OCI-LY3 (cell line): ENCODE results near the gene CFAP99.

ENCODE experiments used
- H2AFZ ChIP-seq: fragments of 200-600, 300-600 bp; shearing (Covaris generic); 2 replicates; pipeline ENCODE4 v1.6.0; 2014; ENCODE audit warnings: antibody characterized with exemption, low read depth, low read length
- H3K27ac ChIP-seq: fragments of 200-600, 300-600 bp; sonication (generic); 2 replicates; pipeline ENCODE4 v1.5.1; 2014; ENCODE audit warnings: mild to moderate bottlenecking, low read length, moderate library complexity, mixed read lengths
- H3K27me3 ChIP-seq: fragments of 200-600, 300-600 bp; sonication (generic); 2 replicates; pipeline ENCODE4 v1.6.1; 2014; ENCODE audit warnings: low read depth, low read length, mixed read lengths
- H3K36me3 ChIP-seq: fragments of 200-600, 300-600 bp; sonication (generic); replicated peaks from 2 replicates; pipeline ENCODE3; 2014; ENCODE audit warnings: low read depth, low read length, mixed read lengths
- H3K4me1 ChIP-seq: fragments of 300-600, 200-600 bp; sonication (generic); 2 replicates; pipeline ENCODE4 v1.6.1; 2014; ENCODE audit warnings: low read length, mixed read lengths
- H3K4me2 ChIP-seq: fragments of 200-600, 300-600 bp; sonication (generic); 2 replicates; pipeline ENCODE4 v1.6.1; 2014; ENCODE audit warnings: low read length, mixed read lengths
- H3K4me3 ChIP-seq: fragments of 300-600, 200-600 bp; sonication (generic); 2 replicates; pipeline ENCODE4 v1.5.1; 2014; ENCODE audit warnings: antibody characterized with exemption, mild to moderate bottlenecking, low read length, moderate library complexity
- H3K79me2 ChIP-seq: fragments of 300-600, 200-600 bp; shearing (Covaris generic); 2 replicates; pipeline ENCODE4 v1.6.1; 2014; ENCODE audit warnings: mild to moderate bottlenecking, low read length, mixed read lengths
- H3K9ac ChIP-seq: fragments of 300-600, 200-600 bp; shearing (Covaris generic); 2 replicates; pipeline ENCODE4 v1.6.0; 2014; ENCODE audit warnings: mild to moderate bottlenecking, low read length, moderate library complexity
- H3K9me3 ChIP-seq: fragments of 200-600, 300-600 bp; shearing (Covaris generic); 2 replicates; pipeline ENCODE4 v1.6.1; 2014; ENCODE audit warnings: low read length, mixed read lengths; ENCODE audit not compliant: insufficient read depth
- H4K20me1 ChIP-seq: fragments of 200-600, 300-600 bp; sonication (generic); 2 replicates; pipeline ENCODE4 v1.6.1; 2016; ENCODE audit warnings: low read length, mixed read lengths; ENCODE audit not compliant: insufficient read depth
- CTCF ChIP-seq: fragments of 200-600, 300-600 bp; sonication (generic); IDR thresholded peaks from 2 replicates; pipeline ENCODE4 v1.5.1; 2014; ENCODE audit warnings: antibody characterized with exemption, low read length, low read depth
- EZH2phosphoT487 ChIP-seq: fragments of 200-600 bp; shearing (Covaris generic); IDR thresholded peaks from 2 replicates; pipeline ENCODE4 v1.6.1; 2018; ENCODE audit warnings: antibody characterized with exemption, mixed run types, low read depth

The CFAP99 gene

GRCh38 chr4:2483237-2483636, 64.5 kb downstream of the CFAP99 start:
- Histone ChIP-seq H3K9me3 (no peaks in the 10 kb centered on the region), H3K9ac (peak overlapping the region; percentile 68; the same call in 1 of the 2 replicates), H3K4me2 (peak overlapping the region; percentile 79), H2AFZ (no peak overlapping the region), H4K20me1 (peaks cover 95% of the 10 kb centered on the region), H3K27me3 (no peaks in the 10 kb centered on the region), H3K4me3 (peak overlapping the region; percentile 67), H3K36me3 (peaks cover 8% of the 10 kb centered on the region), H3K27ac (peak overlapping the region; percentile 94), H3K79me2 (peaks cover 100% of the 10 kb centered on the region), H3K4me1 (peaks cover 74% of the 10 kb centered on the region)
- TF ChIP-seq EZH2phosphoT487 = no peak

- peaks cover 100% of the 10 kb centered on the region for H3K79me2 ChIP-seq
- peak overlapping the region; percentile 90 for H3K4me2 ChIP-seq
- no peak overlapping the region for H2AFZ ChIP-seq
- peaks cover 93% of the 10 kb centered on the region for H4K20me1 ChIP-seq
- H3K9ac ChIP-seq = peak overlapping the region; percentile 58
- peak overlapping the region; percentile 60 for H3K4me3 ChIP-seq
- peaks cover 11% of the 10 kb centered on the region for H3K36me3 ChIP-seq
- H3K27ac ChIP-seq = peak overlapping the region; percentile 94
- H3K27me3 ChIP-seq = no peaks in the 10 kb centered on the region
- TF ChIP-seq EZH2phosphoT487 (no peak), CTCF (no peak)
- H3K9me3 ChIP-seq = no peaks in the 10 kb centered on the region
- H3K4me1 ChIP-seq = peaks cover 74% of the 10 kb centered on the region
Measured at GRCh38 chr4:2484185-2484584, 65.4 kb downstream of the CFAP99 start.

- H4K20me1 ChIP-seq = peaks cover 93% of the 10 kb centered on the region
- H3K27ac ChIP-seq = peak overlapping the region; percentile 94
- TF ChIP-seq EZH2phosphoT487 = no peak
- no peak for TF ChIP-seq CTCF
- peaks cover 100% of the 10 kb centered on the region for H3K79me2 ChIP-seq
- peaks cover 74% of the 10 kb centered on the region for H3K4me1 ChIP-seq
- peak overlapping the region; percentile 68 for H3K4me3 ChIP-seq
- peaks cover 19% of the 10 kb centered on the region for H3K36me3 ChIP-seq
- H3K9ac ChIP-seq = peak overlapping the region; percentile 58
- H3K4me2 ChIP-seq = peak overlapping the region; percentile 90
- no peak overlapping the region for H2AFZ ChIP-seq
- no peaks in the 10 kb centered on the region for H3K27me3 ChIP-seq
- no peaks in the 10 kb centered on the region for H3K9me3 ChIP-seq
Measured at GRCh38 chr4:2484993-2485392, 66.2 kb downstream of the CFAP99 start.

- Histone ChIP-seq H3K4me1 (peaks cover 67% of the 10 kb centered on the region), H3K9ac (peak overlapping the region; percentile 45; the same call in 1 of the 2 replicates), H3K79me2 (peaks cover 100% of the 10 kb centered on the region), H3K36me3 (peaks cover 27% of the 10 kb centered on the region), H3K27ac (peak overlapping the region; percentile 94), H3K27me3 (no peaks in the 10 kb centered on the region), H2AFZ (no peak overlapping the region), H3K4me2 (peak overlapping the region; percentile 90), H4K20me1 (peaks cover 93% of the 10 kb centered on the region), H3K9me3 (no peaks in the 10 kb centered on the region), H3K4me3 (peak overlapping the region; percentile 68)
- TF ChIP-seq CTCF (no peak), EZH2phosphoT487 (no peak)
Measured at GRCh38 chr4:2485956-2486355, 67.2 kb downstream of the CFAP99 start.
